Muscle of back (tissue), 11 donors: ENCODE measurements around the gene WDR64. TPM values are rescaled to one million over a fixed set of nuclear protein-coding genes. Genes with fewer than 3 reads are reported as not detected.
A peak's percentile ranks its signal among the peaks of the same experiment; 100 is the strongest.

Experiments used
- DNase-seq, 3 donors: peaks; one replicate each; pipeline versions ENCODE4 v3.0.0 to v3.0.0-alpha.2; 2013
- polyA plus RNA-seq, 10 donors: library from polyadenylated mRNA; unstranded; fragments of 120-200 nt; gene quantifications; one replicate each; pipeline ENCODE4 v1.2.1, GENCODE V29; 2013; ENCODE audit not compliant: insufficient read length in 10 of 10

Gene WDR64
- polyA plus RNA-seq, 10 donors: 0.08 to 0.66 (median 0.27) TPM; not detected in 2

- DNase-seq: no peak
Observed at GRCh38 chr1:241630899-241631298, 21.2 kb upstream of the WDR64 start.

- DNase-seq: no peak
Observed at GRCh38 chr1:241631674-241632073, 20.4 kb upstream of the WDR64 start.

- DNase-seq: no peak
Observed at GRCh38 chr1:241632987-241633386, 19.1 kb upstream of the WDR64 start.

DNA sequence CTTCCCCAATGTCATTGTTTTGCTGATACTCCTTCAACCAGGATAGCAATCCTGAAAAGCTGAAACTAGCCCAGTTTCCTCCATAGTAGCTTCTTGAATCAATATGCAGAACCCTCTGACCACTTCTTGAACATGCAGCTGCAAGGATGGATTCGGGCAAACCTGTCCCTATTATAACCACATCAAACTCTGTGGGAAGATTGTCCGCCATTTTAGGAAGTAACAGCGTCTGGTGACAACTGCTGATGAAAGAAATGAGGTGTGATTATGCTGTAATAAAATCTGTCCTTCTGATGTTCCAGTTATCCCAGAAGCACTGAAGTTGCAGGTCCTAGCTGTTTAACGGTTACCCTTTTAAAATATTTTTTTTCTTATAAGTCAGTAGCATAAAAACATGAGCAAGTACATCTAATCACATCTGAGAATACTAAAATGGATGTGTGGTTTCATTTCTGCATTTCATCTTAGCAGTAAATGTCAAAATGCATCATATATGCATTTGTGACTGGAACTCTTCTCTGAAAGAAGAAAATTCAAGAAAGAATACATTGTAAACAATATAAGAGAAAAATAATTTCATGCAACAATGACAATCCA is 16.4 kb upstream of the WDR64 start:
- DNase-seq: no peak

DNA sequence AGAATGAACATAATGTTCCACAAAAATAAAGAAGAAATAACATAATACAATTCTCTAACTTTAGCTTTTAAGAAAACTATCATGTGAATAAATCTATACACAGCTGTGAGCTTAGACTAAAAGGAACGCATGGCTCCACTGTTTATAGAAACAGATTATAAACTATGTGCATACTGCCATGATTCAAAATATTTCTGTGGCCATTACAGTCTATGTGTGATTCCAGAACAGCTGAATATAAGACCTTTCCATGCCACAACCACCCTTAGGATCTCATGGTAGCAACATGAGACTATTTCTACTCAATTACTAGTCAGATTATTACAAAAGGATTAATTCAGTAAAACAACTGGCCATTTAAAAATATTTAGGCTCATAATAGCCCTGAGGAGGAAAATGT is 15.8 kb upstream of the WDR64 start:
- DNase-seq: no peak

DNA sequence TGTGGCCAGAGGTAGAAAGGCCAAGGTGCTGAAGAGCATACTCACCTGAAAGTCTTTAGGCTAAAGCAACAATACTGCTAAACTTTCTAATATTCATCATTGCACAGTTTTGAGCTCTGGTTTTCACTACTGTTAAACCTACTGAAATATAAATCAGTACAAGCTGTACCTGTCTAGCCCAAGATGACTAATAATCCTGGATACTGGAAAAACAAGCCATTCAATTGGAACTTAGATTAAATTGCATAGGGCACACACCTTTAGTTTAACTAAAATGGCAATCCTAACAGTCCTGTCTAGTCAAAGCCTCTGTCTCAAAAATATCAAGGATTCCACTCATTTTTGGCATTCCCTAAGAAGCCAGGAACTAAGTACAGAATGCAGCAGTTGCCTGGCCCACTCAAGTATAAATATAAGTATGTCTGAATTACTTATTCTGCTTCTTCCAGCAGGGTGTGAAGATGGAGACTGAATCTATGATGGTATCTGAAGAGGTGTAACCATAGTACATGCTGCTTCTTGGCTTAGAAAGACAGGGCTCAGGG is 15.0 kb upstream of the WDR64 start:
- no peak for DNase-seq

DNA sequence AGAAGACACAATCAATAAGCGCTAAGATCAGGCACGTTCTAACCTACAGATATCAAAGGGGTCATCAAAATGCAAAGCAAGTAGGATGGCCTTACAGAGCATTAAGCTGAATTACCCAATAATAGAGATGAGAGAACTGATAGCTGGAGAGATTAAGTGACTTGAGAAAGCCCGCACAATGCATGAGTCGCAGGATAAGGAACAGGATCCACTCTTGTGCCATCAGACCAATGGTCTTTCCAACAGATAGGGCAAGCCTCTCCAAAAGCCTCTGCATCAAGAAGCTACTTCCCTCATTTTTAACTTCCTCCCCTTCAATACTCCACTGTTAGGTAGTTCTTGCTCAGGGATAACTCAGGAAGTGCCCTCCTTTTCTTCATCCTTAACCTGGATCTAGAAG is 14.5 kb upstream of the WDR64 start:
- no peak for DNase-seq

- no peak for DNase-seq
Observed at GRCh38 chr1:241638099-241638682, 13.9 kb upstream of the WDR64 start.

DNA sequence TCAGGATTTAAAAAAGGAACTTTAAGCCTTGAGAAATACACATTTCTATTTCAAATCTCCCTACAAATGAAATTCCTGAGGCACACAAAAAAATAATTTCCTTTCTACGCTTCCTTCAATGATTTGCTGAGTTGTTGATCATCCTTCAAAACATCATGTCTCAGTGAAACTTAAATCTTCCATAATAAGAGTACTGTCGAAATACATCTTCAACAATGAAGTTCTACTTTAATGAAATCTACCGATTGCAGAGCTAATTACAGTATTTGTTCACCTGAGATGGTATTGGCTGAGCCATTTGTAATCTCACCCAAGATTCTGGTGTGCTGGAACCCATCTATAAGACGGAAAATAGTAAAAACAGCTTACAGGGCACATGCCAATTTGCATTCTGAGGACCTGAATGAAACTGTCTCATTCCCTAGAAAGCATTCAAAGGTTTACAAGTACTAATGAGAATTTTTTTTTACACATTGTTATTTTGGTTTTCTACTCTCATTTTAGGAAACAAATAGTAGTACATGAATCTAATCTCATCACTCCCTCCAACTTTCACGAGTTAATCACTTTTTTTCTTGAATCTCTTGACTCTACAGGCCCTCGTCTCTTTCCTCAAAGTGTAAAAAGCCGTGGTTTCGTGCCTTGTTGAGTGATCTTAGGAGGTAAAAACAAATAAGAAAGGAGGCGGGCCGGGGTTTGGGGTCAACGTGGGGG is 13.0 kb upstream of the WDR64 start:
- DNase-seq: peak in 2 of 3 donors; percentile 6 to 21

- peak in 2 of 3 donors; percentile 37 to 72 for DNase-seq
Observed at GRCh38 chr1:241639623-241640148, 12.4 kb upstream of the WDR64 start.

DNA sequence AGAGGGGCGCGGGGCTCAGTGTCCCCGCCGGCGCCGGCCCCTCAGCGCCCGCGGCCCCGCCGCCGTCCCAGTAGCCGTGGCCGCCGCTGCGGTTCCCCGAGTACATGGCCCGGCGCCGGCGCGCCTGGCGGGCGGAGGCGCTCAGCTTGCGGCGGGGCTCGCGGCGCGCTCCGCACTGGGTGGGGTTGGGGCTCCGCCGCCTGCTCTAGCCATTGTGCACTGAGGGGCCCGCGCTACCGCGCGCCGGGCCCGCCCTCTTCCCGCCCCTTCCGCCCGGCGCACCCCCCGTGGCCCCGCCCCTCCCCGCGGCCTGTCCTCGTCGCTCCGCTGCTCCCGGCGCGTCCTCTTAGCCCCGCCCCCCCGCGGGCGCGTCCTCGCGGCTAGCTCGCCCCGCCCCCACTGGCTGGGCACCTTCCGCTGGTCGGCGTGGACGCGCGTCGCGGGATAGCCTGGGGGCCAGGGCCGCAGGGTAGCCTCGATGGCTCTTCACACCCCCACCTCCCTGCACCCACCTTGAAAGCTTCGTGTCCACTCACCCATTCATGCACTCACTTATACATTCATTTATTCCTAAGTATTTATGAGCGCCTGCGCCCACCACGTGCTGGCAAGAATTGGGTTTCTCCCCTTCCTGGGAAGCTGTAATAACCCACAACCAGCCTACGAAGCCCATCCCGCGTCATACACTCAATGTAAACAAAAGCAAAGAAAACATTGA is 11.8 kb upstream of the WDR64 start, which contains the start of the genes CHML and OPN3:
Gene CHML, minus strand, starts transcription at position 221 of the 718 bp plus-strand sequence. CDS start 4,603 bp downstream, outside the sequence.
Gene OPN3, minus strand, starts transcription at position 221 of the 718 bp plus-strand sequence. Its CDS starts 115 bp downstream, at position 106.
- DNase-seq: peak; percentile 90 to 95 (median 93)

- peak in 2 of 3 donors; percentile 10 to 25 for DNase-seq
Observed at GRCh38 chr1:241640867-241641622, 11.0 kb upstream of the WDR64 start.

- DNase-seq: no peak
Observed at GRCh38 chr1:241641773-241642592, 10.1 kb upstream of the WDR64 start.

DNA sequence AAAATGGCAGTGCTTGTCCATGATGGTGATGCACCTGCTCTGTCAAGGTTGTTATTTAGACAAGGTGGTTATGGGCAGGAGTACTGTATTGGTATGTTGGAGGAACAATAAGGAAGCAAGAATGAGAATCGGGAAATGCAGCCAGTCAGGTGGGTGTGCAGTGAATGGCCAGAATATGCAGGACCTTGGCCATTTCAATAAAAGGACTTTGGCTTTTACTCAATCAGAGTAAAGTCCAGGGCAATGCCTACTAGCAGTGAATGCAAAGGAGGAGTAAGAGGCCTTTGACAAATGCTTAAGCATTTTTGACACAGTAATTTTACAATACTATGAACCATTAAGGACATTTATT is 9.5 kb upstream of the WDR64 start:
- DNase-seq: no peak

GRCh38 chr1:241644259-241644658 is 7.8 kb upstream of the WDR64 start:
- DNase-seq: no peak

DNA sequence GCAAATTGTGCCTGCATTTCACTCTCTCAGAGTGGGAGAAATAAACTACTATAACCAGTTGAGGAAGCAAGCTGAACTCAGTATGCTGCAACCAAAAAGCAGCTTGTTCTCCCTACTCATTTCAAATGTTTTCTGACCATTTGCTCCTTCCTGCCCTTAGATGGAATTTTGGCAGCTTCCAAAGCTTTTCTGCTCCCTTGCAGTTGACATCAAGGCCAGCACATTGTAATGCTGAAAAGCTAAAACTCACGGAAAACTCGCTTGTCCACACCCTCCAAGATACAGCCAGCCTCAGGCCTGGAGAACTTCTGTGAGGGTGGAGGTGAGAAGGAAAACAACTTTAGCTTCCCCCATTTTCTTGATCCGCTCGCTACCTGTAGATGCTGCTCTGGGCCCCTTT is 6.9 kb upstream of the WDR64 start:
- DNase-seq: no peak

- DNase-seq: no peak
Observed at GRCh38 chr1:241646201-241646600, 5.9 kb upstream of the WDR64 start.

DNA sequence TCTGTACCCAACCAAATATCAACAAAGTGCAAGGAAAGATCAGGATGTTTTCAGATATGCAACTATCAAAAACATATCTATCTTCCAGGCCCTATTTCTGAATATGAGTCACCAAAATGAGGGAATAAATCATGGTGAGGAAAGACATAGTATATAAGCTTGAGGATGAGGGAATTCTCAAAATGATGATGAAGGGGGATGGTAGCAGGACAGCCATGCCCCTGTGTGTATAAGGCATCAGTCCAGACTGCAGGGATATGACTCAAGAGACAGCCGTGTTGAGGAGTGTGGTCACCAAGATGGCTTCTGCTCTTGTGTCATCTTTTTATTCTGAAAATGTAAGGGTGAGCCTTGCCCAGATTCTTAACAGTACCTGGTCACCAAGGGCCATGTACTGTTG is 4.4 kb upstream of the WDR64 start:
- peak in 1 of 3 donors; percentile 56 for DNase-seq

DNA sequence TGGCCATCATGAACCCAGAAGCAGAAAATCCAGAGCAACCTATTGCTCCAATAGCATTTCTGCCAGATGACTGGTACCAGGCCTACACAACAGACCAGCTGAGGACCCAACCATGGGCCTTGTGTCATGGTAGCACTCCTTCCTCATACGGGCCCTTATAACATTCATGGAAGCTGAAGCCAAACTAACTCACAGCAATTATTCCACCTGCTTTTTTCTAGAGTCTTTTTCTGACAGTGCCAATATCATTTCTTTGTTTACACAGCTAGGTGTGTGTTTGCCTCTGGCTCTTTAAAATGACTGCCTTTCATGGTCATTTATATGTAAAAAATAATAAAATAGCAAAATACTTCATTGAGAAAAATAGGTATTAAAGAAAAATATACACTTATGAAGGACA is 3.9 kb upstream of the WDR64 start:
- no peak for DNase-seq

DNA sequence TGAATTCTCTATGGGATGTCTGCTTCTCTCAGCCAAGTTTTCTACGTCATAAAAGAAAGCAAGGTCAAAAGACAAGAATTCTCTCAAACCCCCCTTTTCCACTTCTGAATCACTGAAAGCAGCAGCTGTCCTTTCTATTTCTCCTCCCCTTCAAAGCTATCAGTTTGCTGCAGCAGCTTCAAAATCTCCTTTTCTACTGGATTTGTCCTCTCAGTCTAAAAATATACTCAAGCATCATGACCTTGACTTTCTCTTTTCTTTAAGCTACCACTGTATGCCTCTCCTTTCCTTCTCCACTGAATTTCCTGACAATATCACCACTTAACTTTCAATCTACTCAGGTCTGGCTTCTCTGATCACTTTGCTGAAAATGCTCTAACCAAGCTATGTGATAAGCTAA is 1.9 kb downstream of the WDR64 start:
- no peak for DNase-seq
